Frontal cortex (tissue), 4 donors: ENCODE results near the gene RHBDF2. TPM values are rescaled to one million over a fixed set of nuclear protein-coding genes. Genes with fewer than 3 reads are reported as not detected.

Experiments used
- DNase-seq, 2 donors: peaks; one replicate each; pipeline ENCODE4 v3.0.0; 2012; ENCODE audit warnings: low spot score in 2 of 2
- FAIRE-seq: peaks from 2 replicates; lab custom pipeline; 2012; peaks lifted over from hg19 to GRCh38; lab: Jason Lieb, UNC
- total RNA-seq: library from RNA; depleted of rRNA; stranded (reverse); fragments of >200 nt; gene quantifications from one replicate; pipeline ENCODE4 v1.2.3, GENCODE V29; 2014
- donor health status: control.
- donor health status: control.
- donor health status: control.

Gene RHBDF2
- total RNA-seq, 1 donor from 2014 or later, result 1.6 TPM

- DNase-seq (no peak), FAIRE-seq (no peak)
These were observed 11.0 kb downstream of the RHBDF2 start for GRCh38 chr17:76490112-76490710.

GRCh38 chr17:76487451-76488192 is 13.6 kb downstream of the RHBDF2 start:
- DNase-seq (no peak), FAIRE-seq (no peak)

- no peak for FAIRE-seq
These were observed 15.7 kb downstream of the RHBDF2 start for GRCh38 chr17:76485569-76485968.

GRCh38 chr17:76484228-76484725 is 16.9 kb downstream of the RHBDF2 start:
- DNase-seq (no peak), FAIRE-seq (no peak)

More at GRCh38 chr17:76485569-76485968, 15.7 kb downstream of the RHBDF2 start:
- no peak for DNase-seq

GRCh38 chr17:76481071-76481655 is 20.1 kb downstream of the RHBDF2 start:
- FAIRE-seq, result no peak
- no peak for DNase-seq

GRCh38 chr17:76480632-76481031 is 20.6 kb downstream of the RHBDF2 start:
- FAIRE-seq, result no peak

GRCh38 chr17:76479515-76480060 is 21.6 kb downstream of the RHBDF2 start:
- FAIRE-seq, result no peak
- no peak for DNase-seq

More at GRCh38 chr17:76480632-76481031, 20.6 kb downstream of the RHBDF2 start:
- DNase-seq, result no peak

GRCh38 chr17:76478730-76479514 is 22.3 kb downstream of the RHBDF2 start:
- DNase-seq (no peak), FAIRE-seq (no peak)

- FAIRE-seq (no peak), DNase-seq (no peak)
These were observed 23.1 kb downstream of the RHBDF2 start for GRCh38 chr17:76478097-76478496.

GRCh38 chr17:76477576-76477975 is 23.6 kb downstream of the RHBDF2 start:
- DNase-seq, result no peak
- no peak for FAIRE-seq

- DNase-seq (no peak), FAIRE-seq (no peak)
These were observed 24.5 kb downstream of the RHBDF2 start for GRCh38 chr17:76476736-76477135.

- DNase-seq (no peak), FAIRE-seq (no peak)
These were observed 25.9 kb downstream of the RHBDF2 start for GRCh38 chr17:76475302-76475701.

- DNase-seq (no peak), FAIRE-seq (no peak)
These were observed 26.3 kb downstream of the RHBDF2 start for GRCh38 chr17:76474894-76475293.

GRCh38 chr17:76474238-76474637 is 27.0 kb downstream of the RHBDF2 start:
- FAIRE-seq (no peak), DNase-seq (no peak)

- no peak for FAIRE-seq
These were observed 27.7 kb downstream of the RHBDF2 start for GRCh38 chr17:76473541-76473985.

GRCh38 chr17:76472726-76473125 is 28.5 kb downstream of the RHBDF2 start:
- FAIRE-seq (no peak), DNase-seq (no peak)

More at GRCh38 chr17:76473541-76473985, 27.7 kb downstream of the RHBDF2 start:
- DNase-seq, result no peak

- no peak for DNase-seq
- FAIRE-seq, result no peak
These were observed 29.0 kb downstream of the RHBDF2 start for GRCh38 chr17:76472258-76472645.

- FAIRE-seq (no peak), DNase-seq (no peak)
These were observed 29.5 kb downstream of the RHBDF2 start for GRCh38 chr17:76471498-76472257.
